Measurements from ENCODE around the gene CLDN5. TPM values are rescaled to one million over a fixed set of nuclear protein-coding genes. Genes with fewer than 3 reads are reported as not detected.

The CLDN5 gene
- total and polyA plus RNA-seq, 2 of the 4 experiments (the other 2 are of a cell fraction), result 0.18 to 0.21 TPM

DNA sequence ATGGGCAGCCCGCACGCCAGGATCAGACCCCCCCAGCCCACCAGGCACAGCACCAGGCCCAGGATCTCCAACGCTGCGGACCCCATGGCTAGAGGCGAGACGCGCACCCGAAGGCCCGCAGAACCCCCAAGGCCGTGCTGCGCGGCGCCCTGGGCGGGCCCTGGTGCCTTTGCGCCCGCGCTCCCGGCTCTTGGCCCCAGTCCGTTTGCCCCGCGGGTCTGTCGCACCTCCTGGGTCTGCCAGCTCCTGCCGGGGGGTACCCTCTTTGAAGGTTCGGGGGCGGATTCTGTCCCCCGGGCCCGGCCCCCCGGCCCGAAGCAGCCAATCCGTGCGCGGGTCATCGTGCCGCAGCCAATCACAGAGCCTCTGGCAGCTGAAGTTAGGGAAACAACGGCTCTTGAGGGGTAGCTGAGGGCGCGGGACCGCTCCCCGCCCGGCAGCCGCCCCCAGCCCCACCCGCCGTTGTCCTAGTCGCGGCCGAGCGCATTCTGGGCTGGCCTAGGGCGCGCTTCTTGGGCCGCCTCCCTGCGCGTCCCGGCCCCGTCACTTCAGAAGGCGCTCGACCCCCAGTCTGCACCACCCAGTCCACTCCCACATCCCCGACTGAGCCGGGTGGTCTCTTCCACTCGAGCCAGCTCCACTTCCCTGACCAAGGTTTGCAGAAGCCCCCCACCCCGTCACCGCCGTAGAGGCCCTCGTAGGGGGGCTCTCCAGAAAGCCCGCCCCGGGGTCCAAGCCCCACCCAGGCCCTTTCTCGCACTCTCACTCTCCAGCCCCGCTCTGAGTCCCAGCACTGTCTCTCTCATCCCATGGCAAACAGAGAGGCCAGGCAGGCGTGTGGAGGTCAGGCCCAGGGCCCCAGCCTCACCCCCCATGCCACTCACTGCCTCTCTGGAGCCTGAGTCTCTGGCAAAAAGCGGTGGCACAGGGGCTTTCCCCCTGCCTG lies at the start of gene CLDN5 (continued):
- TF ChIP-seq, protein P1, sequence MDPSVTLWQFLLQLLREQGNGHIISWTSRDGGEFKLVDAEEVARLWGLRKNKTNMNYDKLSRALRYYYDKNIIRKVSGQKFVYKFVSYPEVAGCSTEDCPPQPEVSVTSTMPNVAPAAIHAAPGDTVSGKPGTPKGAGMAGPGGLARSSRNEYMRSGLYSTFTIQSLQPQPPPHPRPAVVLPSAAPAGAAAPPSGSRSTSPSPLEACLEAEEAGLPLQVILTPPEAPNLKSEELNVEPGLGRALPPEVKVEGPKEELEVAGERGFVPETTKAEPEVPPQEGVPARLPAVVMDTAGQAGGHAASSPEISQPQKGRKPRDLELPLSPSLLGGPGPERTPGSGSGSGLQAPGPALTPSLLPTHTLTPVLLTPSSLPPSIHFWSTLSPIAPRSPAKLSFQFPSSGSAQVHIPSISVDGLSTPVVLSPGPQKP (IDR thresholded peaks at IDR 0.05; ENCODE audit: borderline replicate concordance, low read depth, low read length), result no peak
- TF ChIP-seq NFE2L2 (IDR thresholded peaks at IDR 0.05; ENCODE audit: low read depth, low read length), result no peak
- no peak for TF ChIP-seq RAD21 (IDR thresholded peaks at IDR 0.05; ENCODE audit: low read length)

DNA sequence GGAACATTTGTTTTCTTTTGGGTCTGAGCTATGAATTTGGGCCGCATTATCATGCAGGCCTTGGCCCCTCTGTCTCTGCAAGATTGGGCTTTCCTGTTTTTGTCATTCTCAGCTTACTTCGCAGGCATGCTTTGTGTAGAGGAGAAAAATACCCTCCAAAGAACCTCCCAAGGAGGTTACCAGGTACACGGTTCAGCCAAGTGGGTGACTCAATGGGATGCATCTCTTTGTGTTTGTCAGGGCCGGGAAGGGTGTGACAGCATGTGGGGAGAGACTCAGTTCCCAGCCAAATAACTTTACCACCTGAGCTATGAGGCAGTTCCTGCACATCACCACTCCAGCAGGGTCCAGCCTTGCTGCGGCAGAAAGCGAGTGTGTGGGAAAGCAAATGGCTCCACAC lies 47.8 kb upstream of the CLDN5 start:
- H3K36me3 ChIP-seq (ENCODE audit: control insufficient read depth, insufficient read depth, low read length), result no peaks in the 10 kb centered on the region
- no peak overlapping the region for H2AK5ac ChIP-seq (ENCODE audit: low read depth, low read length)
- TF ChIP-seq BHLHE40 (IDR thresholded peaks at IDR 0.05; ENCODE audit: low read depth, low read length) (no peak), RAD21 (IDR thresholded peaks at IDR 0.05; ENCODE audit: low read length) (no peak), SMC3 (IDR thresholded peaks at IDR 0.05; ENCODE audit: low read depth, low read length) (no peak), RFX5 (IDR thresholded peaks at IDR 0.05; ENCODE audit: low read depth, low read length) (no peak), MAFK (IDR thresholded peaks at IDR 0.05; ENCODE audit: low read depth, low read length) (no peak), MAZ (IDR thresholded peaks at IDR 0.05; ENCODE audit: borderline replicate concordance, low read depth, low read length) (no peak), CHD1 (IDR thresholded peaks at IDR 0.05; ENCODE audit: low read depth, low read length) (no peak), FOS (IDR thresholded peaks at IDR 0.05; ENCODE audit: low read depth, low read length) (no peak)
- no peak overlapping the region for H2BK120ac ChIP-seq (ENCODE audit: low read depth, low read length)
- DNase-seq, result no peak
- no peak overlapping the region for H4K5ac ChIP-seq (ENCODE audit: low read depth, low read length)
- ChIA-PET CTCF (no interaction called here), POLR2A (ENCODE audit: unreplicated experiment) (interaction anchor here (0.6 kb wide), 1 partner anchor 259 kb away, joined by 6 read pairs; no protein-coding TSS in a partner anchor)
- H3K9ac ChIP-seq (ENCODE audit: low read depth, low read length), result no peak overlapping the region
- H3K27ac ChIP-seq (ENCODE audit: insufficient read depth, low read length), result no peak overlapping the region
- no peaks in the 10 kb centered on the region for H3K79me1 ChIP-seq (ENCODE audit: low read depth in 1 of 2, low read length in 2 of 2)
- no peaks in the 10 kb centered on the region for H4K20me1 ChIP-seq (ENCODE audit: insufficient read depth, low read length)
- H3K23ac ChIP-seq (ENCODE audit: low read depth, low read length), result no peak overlapping the region
- H2AFZ ChIP-seq (replicated peaks; ENCODE audit: low read length, poor library complexity), result no peak overlapping the region
- BruUV-seq (replicated peaks), result no TSS peak
- H3K4me1 ChIP-seq (ENCODE audit: control insufficient read depth, insufficient read depth, low read length), result peaks cover 17% of the 10 kb centered on the region
- no peak overlapping the region for H2BK20ac ChIP-seq (ENCODE audit: low read depth, low read length)
- no peaks in the 10 kb centered on the region for H3K9me3 ChIP-seq (ENCODE audit: control insufficient read depth, insufficient read depth, low read length)
- H4K91ac ChIP-seq (ENCODE audit: insufficient read depth, low read depth, low read length), result no peak overlapping the region
- no peak overlapping the region for H3K4me3 ChIP-seq (ENCODE audit: insufficient read depth, low read depth, low read length)
- no peaks in the 10 kb centered on the region; the same call in none of the 2 replicates for H3K9me1 ChIP-seq (ENCODE audit: insufficient read depth, low read length)
- H4K8ac ChIP-seq (ENCODE audit: low read depth in 2 of 2, low read length in 2 of 2), result no peak overlapping the region
- in situ Hi-C loops (cut with MboI; ENCODE audit: low sequenced_read_pairs) (no loop called here), dilution Hi-C loops (cut with HindIII; ENCODE audit: low sequenced_read_pairs, unreplicated experiment) (no loop called here), intact Hi-C loops (cut with micrococcal nuclease) (no loop called here)
- no peak for ATAC-seq (ENCODE audit: low read depth)
- WGBS, 2 experiments (ENCODE audit: extremely low coverage in 2 of 2, insufficient read length in 1 of 2), result no CpG with 5 or more reads among the region's 6 CpGs
- H3K4ac ChIP-seq (ENCODE audit: low read depth, low read length), result no peak overlapping the region
- H2BK5ac ChIP-seq (ENCODE audit: low read depth, low read length, poor library complexity, severe bottlenecking), result no peak overlapping the region
- H3K27me3 ChIP-seq (ENCODE audit: control insufficient read depth, insufficient read depth, low read length), result peaks cover 3% of the 10 kb centered on the region; the same call in 1 of the 2 replicates
- no peak overlapping the region for H3K14ac ChIP-seq (replicated peaks; ENCODE audit: low read depth, low read length)
- peak overlapping the region; percentile 7 for H2AK9ac ChIP-seq (replicated peaks; ENCODE audit: low read depth, low read length, poor library complexity)
- no peak overlapping the region for H2BK15ac ChIP-seq (ENCODE audit: low read depth, low read length)
- H3K56ac ChIP-seq (ENCODE audit: extremely low read depth, insufficient read depth, low read length), result no peak overlapping the region
- H3K18ac ChIP-seq (ENCODE audit: low read depth, low read length), result no peak overlapping the region; the same call in 1 of the 2 replicates
- H3K4me2 ChIP-seq (ENCODE audit: low read depth, low read length), result no peak overlapping the region
